CD14-positive monocyte (primary cell): Measurements from ENCODE around the gene OR2M5. TPM values are rescaled to one million over a fixed set of nuclear protein-coding genes. Genes with fewer than 3 reads are reported as not detected.

Experiments used
- DNase-seq, 3 donors: peaks; one replicate each; pipeline ENCODE4 v3.0.0-alpha.2; 2011 to 2022
- H2AFZ ChIP-seq: 2 replicates; pipeline ENCODE4 v1.6.0; 2012; ENCODE audit warnings: mild to moderate bottlenecking, low read depth, low read length, inconsistent platforms; ENCODE audit not compliant: insufficient read depth, poor library complexity, severe bottlenecking
- H3K27ac ChIP-seq, 2 donors: 1 replicate in 1 of 2; 2 replicates in 1 of 2; pipeline ENCODE4 v1.5.1; 2012 to 2013; ENCODE audit warnings: low read length in 2 of 2, control low read depth in 1 of 2, inconsistent platforms in 1 of 2, low read depth in 1 of 2, mild to moderate bottlenecking in 1 of 2
- H3K27me3 ChIP-seq, 2 donors: one replicate each; pipeline versions ENCODE4 v1.6.0 to v1.6.1; 2011 to 2013; ENCODE audit warnings: low read length in 2 of 2; ENCODE audit not compliant: control insufficient read depth in 2 of 2, insufficient read depth in 2 of 2
- H3K36me3 ChIP-seq, 2 donors: replicated peaks in 1 of 2; 1 replicate in 1 of 2; 2 replicates in 1 of 2; pipeline versions ENCODE4 v1.5.1 to v1.6.1; 2012 to 2013; ENCODE audit warnings: low read length in 2 of 2, control low read depth in 1 of 2, inconsistent platforms in 1 of 2, mild to moderate bottlenecking in 1 of 2; ENCODE audit not compliant: insufficient read depth in 2 of 2, control insufficient read depth in 1 of 2
- H3K4me1 ChIP-seq, 2 donors: 1 replicate in 1 of 2; 2 replicates in 1 of 2; pipeline versions ENCODE4 v1.5.1 to v1.6.1; 2012 to 2013; ENCODE audit warnings: low read length in 2 of 2, control low read depth in 1 of 2, inconsistent platforms in 1 of 2, mild to moderate bottlenecking in 1 of 2, moderate library complexity in 1 of 2; ENCODE audit not compliant: insufficient read depth in 2 of 2, control insufficient read depth in 1 of 2
- H3K4me2 ChIP-seq: replicated peaks from 2 replicates; pipeline ENCODE3; 2012; ENCODE audit warnings: low read length, moderate library complexity, mild to moderate bottlenecking; ENCODE audit not compliant: poor library complexity, severe bottlenecking; ENCODE audit errors: extremely low read depth
- H3K4me3 ChIP-seq, 3 experiments: fragments of 200-600 bp in 1 of 3; sonication (generic) in 1 of 3; replicated peaks in 1 of 3; 1 replicate in 2 of 3; 2 replicates in 1 of 3; pipeline ENCODE4 v1.5.1; 2011 to 2013; ENCODE audit warnings: low read length in 3 of 3, mild to moderate bottlenecking in 3 of 3, control low read depth in 2 of 3, low read depth in 2 of 3, inconsistent platforms in 1 of 3, moderate library complexity in 1 of 3
- H3K79me2 ChIP-seq: 2 replicates; pipeline ENCODE4 v1.6.0; 2012; ENCODE audit warnings: mild to moderate bottlenecking, control low read depth, inconsistent platforms, low read length, moderate library complexity; ENCODE audit not compliant: insufficient read depth
- H3K9ac ChIP-seq: 2 replicates; pipeline ENCODE4 v1.6.0; 2017; ENCODE audit warnings: low read length, mild to moderate bottlenecking; ENCODE audit not compliant: insufficient read depth, poor library complexity, severe bottlenecking
- H3K9me3 ChIP-seq, 2 donors: replicated peaks in 1 of 2; 1 replicate in 1 of 2; 2 replicates in 1 of 2; pipeline versions ENCODE4 v1.5.1 to v1.6.1; 2012 to 2013; ENCODE audit warnings: low read length in 2 of 2, control low read depth in 1 of 2; ENCODE audit not compliant: control insufficient read depth in 1 of 2, insufficient read depth in 1 of 2
- H4K20me1 ChIP-seq: 2 replicates; pipeline ENCODE4 v1.6.0; 2012; ENCODE audit warnings: mild to moderate bottlenecking, low read length, control low read depth, moderate library complexity; ENCODE audit not compliant: insufficient read depth
- H3K27ac Mint-ChIP-seq, 7 donors: one replicate each; pipeline ENCODE4 v1.8.0; 2020; ENCODE audit warnings: mild to moderate bottlenecking in 7 of 7, mixed read lengths in 7 of 7, moderate library complexity in 6 of 7, inconsistent platforms in 2 of 7
- H3K27me3 Mint-ChIP-seq, 3 donors: one replicate each; pipeline ENCODE4 v1.8.0; 2021 to 2022; ENCODE audit warnings: low read depth in 3 of 3, mild to moderate bottlenecking in 3 of 3, mixed read lengths in 3 of 3, moderate library complexity in 3 of 3, inconsistent platforms in 1 of 3
- H3K36me3 Mint-ChIP-seq, 2 donors: one replicate each; pipeline ENCODE4 v1.8.0; 2020; ENCODE audit warnings: mixed read lengths in 2 of 2, inconsistent platforms in 1 of 2, mild to moderate bottlenecking in 1 of 2
- H3K4me1 Mint-ChIP-seq: one replicate; pipeline ENCODE4 v1.8.0; 2020; ENCODE audit warnings: mild to moderate bottlenecking, mixed read lengths
- H3K4me3 Mint-ChIP-seq, 2 donors: one replicate each; pipeline ENCODE4 v1.8.0; 2020; ENCODE audit warnings: mild to moderate bottlenecking in 2 of 2, mixed read lengths in 2 of 2, moderate library complexity in 1 of 2
- H3K9me3 Mint-ChIP-seq, 7 donors: one replicate each; pipeline ENCODE4 v1.8.0; 2020 to 2022; ENCODE audit warnings: mixed read lengths in 7 of 7, mild to moderate bottlenecking in 6 of 7, moderate library complexity in 6 of 7, inconsistent platforms in 2 of 7
- WGBS: methylation state at CpG from one replicate; pipeline ENCODE4 v1.1.5; 2013; ENCODE audit warnings: missing lambda C conversion rate; ENCODE audit not compliant: insufficient coverage; 5-methylcytosine and 5-hydroxymethylcytosine counted together
- intact Hi-C, 2 donors: fragments of 100-400 bp; cut with micrococcal nuclease; formaldehyde crosslinking; loops; one replicate each; pipeline versions ENCODE4 v1.15.0 to v1.15.1; 2023
- polyA plus RNA-seq, 3 donors: library from polyadenylated mRNA; depleted of rRNA in 1 of 3; unstranded in 2 of 3; stranded (reverse) in 1 of 3; fragments of 300-500 nt in 2 of 3; fragments of >200 nt in 1 of 3; fragmentation: Illumina TruSeq in 2 of 3; gene quantifications; 1 replicate in 2 of 3; 2 replicates in 1 of 3; pipeline ENCODE4 v1.2.3, GENCODE V29; 2012 to 2021
- TF ChIP-seq, protein P1 (sequence below): fragments of 200-600 bp; IDR thresholded peaks from one replicate; pipeline ENCODE4 v1.8.0; 2022; ENCODE audit warnings: antibody characterized with exemption, mild to moderate bottlenecking

The OR2M5 gene
- polyA plus RNA-seq, 3 donors = not detected

DNA sequence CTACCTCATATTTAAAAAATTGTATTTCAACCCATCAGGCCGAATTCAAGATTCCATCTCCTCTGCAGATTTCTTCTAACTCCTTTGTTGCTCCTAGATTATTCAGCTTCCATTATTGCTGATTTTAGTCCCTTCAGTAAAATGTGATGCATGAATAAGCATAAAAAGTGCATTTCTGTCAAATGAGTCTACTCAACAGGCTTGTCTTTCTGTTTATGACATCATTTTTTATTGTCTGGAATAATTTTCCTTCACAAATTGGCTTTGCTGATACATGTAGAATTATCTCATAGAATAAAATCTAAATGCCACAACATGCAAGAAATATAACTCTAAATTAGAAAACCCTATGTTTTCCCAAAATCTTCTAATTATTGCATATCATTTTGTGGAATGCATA, 1.6 kb upstream of the OR2M5 start:
- no peak overlapping the region for H3K4me3 ChIP-seq
- Mint-ChIP-seq H3K27me3 (peaks cover 0 to 2% (median 2%) of the 10 kb centered on the region in 3 donors), H3K9me3 (peaks cover 0 to 11% (median 5%) of the 10 kb centered on the region in 7 donors), H3K27ac (no peak overlapping the region), H3K36me3 (no peaks in the 10 kb centered on the region), H3K4me3 (no peak overlapping the region), H3K4me1 (no peaks in the 10 kb centered on the region)
- H3K4me2 ChIP-seq = no peak overlapping the region
- H3K9ac ChIP-seq = no peak overlapping the region
- intact Hi-C loops = no loop called here
- H3K9me3 ChIP-seq = peaks cover 0 to 3% of the 10 kb centered on the region in 2 donors
- no peaks in the 10 kb centered on the region for H4K20me1 ChIP-seq
- H3K4me1 ChIP-seq = no peaks in the 10 kb centered on the region
- H3K79me2 ChIP-seq = no peaks in the 10 kb centered on the region
- H3K27ac ChIP-seq = no peak overlapping the region
- no peaks in the 10 kb centered on the region for H3K36me3 ChIP-seq
- DNase-seq = no peak
- WGBS = 80% methylated on average over 1 of the region's 1 CpG
- H2AFZ ChIP-seq = no peak overlapping the region
- TF ChIP-seq, protein P1, sequence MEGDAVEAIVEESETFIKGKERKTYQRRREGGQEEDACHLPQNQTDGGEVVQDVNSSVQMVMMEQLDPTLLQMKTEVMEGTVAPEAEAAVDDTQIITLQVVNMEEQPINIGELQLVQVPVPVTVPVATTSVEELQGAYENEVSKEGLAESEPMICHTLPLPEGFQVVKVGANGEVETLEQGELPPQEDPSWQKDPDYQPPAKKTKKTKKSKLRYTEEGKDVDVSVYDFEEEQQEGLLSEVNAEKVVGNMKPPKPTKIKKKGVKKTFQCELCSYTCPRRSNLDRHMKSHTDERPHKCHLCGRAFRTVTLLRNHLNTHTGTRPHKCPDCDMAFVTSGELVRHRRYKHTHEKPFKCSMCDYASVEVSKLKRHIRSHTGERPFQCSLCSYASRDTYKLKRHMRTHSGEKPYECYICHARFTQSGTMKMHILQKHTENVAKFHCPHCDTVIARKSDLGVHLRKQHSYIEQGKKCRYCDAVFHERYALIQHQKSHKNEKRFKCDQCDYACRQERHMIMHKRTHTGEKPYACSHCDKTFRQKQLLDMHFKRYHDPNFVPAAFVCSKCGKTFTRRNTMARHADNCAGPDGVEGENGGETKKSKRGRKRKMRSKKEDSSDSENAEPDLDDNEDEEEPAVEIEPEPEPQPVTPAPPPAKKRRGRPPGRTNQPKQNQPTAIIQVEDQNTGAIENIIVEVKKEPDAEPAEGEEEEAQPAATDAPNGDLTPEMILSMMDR = no peak
- no peaks in the 10 kb centered on the region for H3K27me3 ChIP-seq

DNA sequence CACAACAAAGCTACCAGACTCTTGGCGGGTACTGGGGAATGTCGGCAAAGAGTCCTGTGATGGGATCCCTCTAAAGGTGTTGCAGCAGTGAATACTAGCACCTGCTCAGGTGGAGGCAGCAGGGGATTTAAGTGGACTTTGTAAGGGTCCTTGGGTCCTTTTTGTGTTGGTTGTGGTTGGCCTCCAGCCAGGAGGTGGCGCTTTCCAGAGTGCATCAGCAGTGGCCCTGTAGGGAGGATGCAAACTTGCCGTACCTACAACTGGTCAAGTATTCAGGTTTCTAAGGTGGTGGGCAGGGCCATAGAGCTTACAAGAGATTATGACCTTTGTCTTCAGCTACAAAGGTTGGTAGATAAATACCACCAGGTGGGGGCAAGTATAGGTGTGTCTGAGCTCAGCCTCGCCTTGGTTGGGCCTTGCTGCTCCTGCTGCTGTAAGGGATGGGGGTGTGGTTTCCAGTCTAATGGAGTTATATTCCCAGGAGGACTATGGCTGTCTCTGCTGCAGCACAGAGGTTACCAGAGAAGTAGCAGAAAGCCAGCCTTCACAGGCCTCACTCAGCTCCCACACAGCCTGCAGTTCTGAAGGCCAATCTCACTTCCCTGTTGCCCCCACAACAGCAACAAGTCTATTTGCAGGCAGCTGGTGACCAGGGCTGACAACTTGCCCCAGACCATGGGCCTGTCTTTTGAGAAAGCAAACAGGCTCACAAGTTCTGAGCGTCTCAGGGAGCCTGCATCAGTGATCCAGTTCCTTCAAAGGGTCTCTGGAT, 7.3 kb downstream of the OR2M5 start:
- no peak overlapping the region for H3K4me2 ChIP-seq
- H3K9ac ChIP-seq = no peak overlapping the region
- H3K27ac ChIP-seq = no peak overlapping the region
- no peak overlapping the region for H2AFZ ChIP-seq
- H3K9me3 ChIP-seq = no peaks in the 10 kb centered on the region
- Mint-ChIP-seq H3K27ac (no peak overlapping the region), H3K36me3 (no peaks in the 10 kb centered on the region), H3K9me3 (peaks cover 0 to 5% (median 2%) of the 10 kb centered on the region in 7 donors), H3K27me3 (no peaks in the 10 kb centered on the region), H3K4me3 (no peak overlapping the region), H3K4me1 (no peaks in the 10 kb centered on the region)
- H3K36me3 ChIP-seq = no peaks in the 10 kb centered on the region
- TF ChIP-seq, protein P1 = no peak
- no peaks in the 10 kb centered on the region for H3K4me1 ChIP-seq
- no peak overlapping the region for H3K4me3 ChIP-seq
- WGBS = 95% methylated on average over 4 of the region's 6 CpGs
- no peak for DNase-seq
- intact Hi-C loops = no loop called here
- no peaks in the 10 kb centered on the region for H3K27me3 ChIP-seq
- no peaks in the 10 kb centered on the region for H4K20me1 ChIP-seq
- H3K79me2 ChIP-seq = no peaks in the 10 kb centered on the region
